ENCODE data around the gene SUMO2. TPM values are rescaled to one million over a fixed set of nuclear protein-coding genes. Genes with fewer than 3 reads are reported as not detected.
"Not testable (repeated sequence)": the region's sequence is repeated elsewhere in the genome, so short reads cannot be mapped to it uniquely, and the experiment has no call there.

Gene SUMO2
- total RNA-seq, 2 experiments from 2014 or later, result 286 to 628 TPM

DNA sequence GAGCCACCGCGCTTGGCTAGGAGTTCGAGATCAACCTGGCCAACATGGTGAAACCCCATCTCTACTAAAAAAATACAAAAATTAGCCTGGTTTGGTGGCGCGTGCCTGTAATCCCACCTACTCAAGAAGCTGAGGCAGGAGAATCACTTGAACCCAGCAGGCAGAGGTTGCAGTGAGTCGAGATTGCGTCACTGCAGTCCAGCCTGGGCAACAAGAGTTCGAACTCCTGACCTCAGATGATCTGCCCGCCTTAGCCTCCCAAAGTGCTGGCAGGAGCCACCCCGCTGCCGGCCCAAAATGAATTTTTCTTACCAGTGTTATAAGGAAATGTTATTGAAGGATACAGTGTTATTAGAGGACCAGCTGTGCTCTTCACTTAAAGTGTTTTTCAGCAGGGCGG lies 25.0 kb upstream of the SUMO2 start:
- no peak for DNase-seq (ENCODE audit: low spot score)
- intact Hi-C loops (cut with micrococcal nuclease; ENCODE audit: unreplicated experiment), result loop anchor here (5.0 kb wide), 1 partner anchor 35 kb away; no protein-coding TSS in a partner anchor
- Histone ChIP-seq H3K27ac (ENCODE audit: low read depth, low read length, poor library complexity, severe bottlenecking) (no peak overlapping the region), H3K4me2 (ENCODE audit: low read length) (no peak overlapping the region), H3K36me3 (ENCODE audit: insufficient read depth, low read length) (peaks cover 48% of the 10 kb centered on the region), H2AFZ (ENCODE audit: low read length) (no peak overlapping the region), H3K4me1 (ENCODE audit: insufficient read depth, low read length, poor library complexity, severe bottlenecking) (peaks cover 19% of the 10 kb centered on the region), H3K9me3 (ENCODE audit: low read length) (no peaks in the 10 kb centered on the region), H4K20me1 (ENCODE audit: insufficient read depth, low read length) (0 out of 2 replicates have a peak, but pooled peaks cover 8% of the 10 kb centered on the region), H3K79me2 (ENCODE audit: insufficient read depth, low read depth, low read length) (peaks cover 56% of the 10 kb centered on the region), H3K9me2 (ENCODE audit: insufficient read depth, low read length) (no peaks in the 10 kb centered on the region), H3K4me3 (ENCODE audit: low read depth, low read length, poor library complexity, severe bottlenecking) (no peak overlapping the region)
- no peak for TF ChIP-seq EZH2phosphoT487 (IDR thresholded peaks at IDR 0.05; ENCODE audit: borderline replicate concordance, low read depth, low read length)
- ChIA-PET CTCF (ENCODE audit: unreplicated experiment) (interaction anchor here (1.1 to 2.1 kb wide), 2 partner anchors 33 to 168 kb away, joined by 3 to 4 read pairs; no protein-coding TSS in a partner anchor), POLR2A (interaction anchor here (0.6 to 0.7 kb wide), 2 partner anchors 20 to 23 kb away, joined by 5 to 7 read pairs; no protein-coding TSS in a partner anchor)
- no TSS peak for BruUV-seq (replicated peaks)

GRCh38 chr17:75207050-75207407 lies 24.3 kb upstream of the SUMO2 start:
- not testable (repeated sequence) for H3K27ac ChIP-seq (ENCODE audit: low read depth, low read length, poor library complexity, severe bottlenecking); H3K9me3 ChIP-seq (ENCODE audit: low read length); H4K20me1 ChIP-seq (ENCODE audit: insufficient read depth, low read length); DNase-seq (ENCODE audit: low spot score); H2AFZ ChIP-seq (ENCODE audit: low read length); H3K9me2 ChIP-seq (ENCODE audit: insufficient read depth, low read length); BruUV-seq (replicated peaks)
- peaks cover 19% of the 10 kb centered on the region for H3K4me1 ChIP-seq (ENCODE audit: insufficient read depth, low read length, poor library complexity, severe bottlenecking)
- peaks cover 41% of the 10 kb centered on the region for H3K36me3 ChIP-seq (ENCODE audit: insufficient read depth, low read length)
- H3K4me2 ChIP-seq (ENCODE audit: low read length), result peak overlapping the region; percentile 88
- intact Hi-C loops (cut with micrococcal nuclease; ENCODE audit: unreplicated experiment), result loop anchor here (5.0 kb wide), 1 partner anchor 35 kb away; no protein-coding TSS in a partner anchor
- POLR2A ChIA-PET, result interaction anchor here (0.7 to 1.8 kb wide), 5 partner anchors 11 to 90 kb away, joined by 3 to 8 read pairs (median 5); partner anchors contain the start of genes GGA3 and MRPS7
- CTCF ChIA-PET (ENCODE audit: unreplicated experiment), result interaction anchor here (0.6 to 2.1 kb wide), 3 partner anchors 31 to 168 kb away, joined by 3 to 4 read pairs (median 4); no protein-coding TSS in a partner anchor
- peak overlapping the region; percentile 86 for H3K4me3 ChIP-seq (ENCODE audit: low read depth, low read length, poor library complexity, severe bottlenecking)
- H3K79me2 ChIP-seq (ENCODE audit: insufficient read depth, low read depth, low read length), result peaks cover 56% of the 10 kb centered on the region

DNA sequence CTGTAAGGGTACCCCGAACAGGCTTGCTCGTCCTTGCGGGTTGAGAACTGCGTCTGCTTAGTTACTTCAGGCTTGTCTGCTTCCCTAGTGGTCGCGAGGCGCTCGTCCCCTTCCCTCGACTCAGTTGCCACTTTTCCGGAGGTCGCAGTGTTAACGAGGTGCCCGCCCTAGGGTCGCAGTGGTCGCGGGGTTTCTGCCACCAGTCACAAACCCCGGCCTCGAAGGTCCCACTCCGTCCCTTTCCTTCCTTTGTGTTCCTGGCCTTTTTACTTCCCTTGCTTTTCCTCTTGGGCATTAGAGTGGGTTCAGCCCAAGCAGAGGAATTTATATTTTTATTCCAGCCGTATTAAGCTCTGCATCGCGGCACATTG lies 23.0 kb upstream of the SUMO2 start:
- H3K9me2 ChIP-seq (ENCODE audit: insufficient read depth, low read length), result no peaks in the 10 kb centered on the region
- peak overlapping the region; percentile 59 for H2AFZ ChIP-seq (ENCODE audit: low read length)
- H3K79me2 ChIP-seq (ENCODE audit: insufficient read depth, low read depth, low read length), result peaks cover 56% of the 10 kb centered on the region
- intact Hi-C loops (cut with micrococcal nuclease; ENCODE audit: unreplicated experiment), result loop anchor here (2.0 to 5.0 kb wide), 2 partner anchors 37 to 51 kb away; partner anchors contain the start of gene JPT1
- POLR2A ChIA-PET, result interaction anchor here (0.6 to 1.8 kb wide), 15 partner anchors 8 to 252 kb away, joined by 3 to 8 read pairs (median 3); partner anchors contain the start of genes GGA3, MRPS7 and SLC25A19
- peak overlapping the region; percentile 88 for H3K4me2 ChIP-seq (ENCODE audit: low read length)
- peaks cover 30% of the 10 kb centered on the region for H3K36me3 ChIP-seq (ENCODE audit: insufficient read depth, low read length)
- CTCF ChIA-PET (ENCODE audit: unreplicated experiment), result interaction anchor here (0.6 to 2.1 kb wide), 2 partner anchors 35 to 92 kb away, joined by 4 read pairs; no protein-coding TSS in a partner anchor
- H3K4me3 ChIP-seq (ENCODE audit: low read depth, low read length, poor library complexity, severe bottlenecking), result peak overlapping the region; percentile 86
- TSS peak; percentile 82 for BruUV-seq (replicated peaks)
- peaks cover 19% of the 10 kb centered on the region for H3K4me1 ChIP-seq (ENCODE audit: insufficient read depth, low read length, poor library complexity, severe bottlenecking)
- no peak for DNase-seq (ENCODE audit: low spot score)
- H3K9me3 ChIP-seq (ENCODE audit: low read length), result no peaks in the 10 kb centered on the region
- 0 out of 2 replicates have a peak, but pooled peaks cover 8% of the 10 kb centered on the region for H4K20me1 ChIP-seq (ENCODE audit: insufficient read depth, low read length)
- H3K27ac ChIP-seq (ENCODE audit: low read depth, low read length, poor library complexity, severe bottlenecking), result peak overlapping the region; percentile 72
- TF ChIP-seq EZH2phosphoT487 (IDR thresholded peaks at IDR 0.05; ENCODE audit: borderline replicate concordance, low read depth, low read length), result no peak
- TF ChIP-seq CTCF (conservative IDR thresholded peaks at IDR 0.05; ENCODE audit: low read length), result peak; percentile 43; the same call in 1 of the 2 replicates

Data from OCI-LY7 (cell line).